Measurements from ENCODE around the gene PRSS50. TPM values are rescaled to one million over a fixed set of nuclear protein-coding genes. Genes with fewer than 3 reads are reported as not detected.

PRSS50 gene
- total RNA-seq, 1 experiment from 2014 or later = not detected

DNA sequence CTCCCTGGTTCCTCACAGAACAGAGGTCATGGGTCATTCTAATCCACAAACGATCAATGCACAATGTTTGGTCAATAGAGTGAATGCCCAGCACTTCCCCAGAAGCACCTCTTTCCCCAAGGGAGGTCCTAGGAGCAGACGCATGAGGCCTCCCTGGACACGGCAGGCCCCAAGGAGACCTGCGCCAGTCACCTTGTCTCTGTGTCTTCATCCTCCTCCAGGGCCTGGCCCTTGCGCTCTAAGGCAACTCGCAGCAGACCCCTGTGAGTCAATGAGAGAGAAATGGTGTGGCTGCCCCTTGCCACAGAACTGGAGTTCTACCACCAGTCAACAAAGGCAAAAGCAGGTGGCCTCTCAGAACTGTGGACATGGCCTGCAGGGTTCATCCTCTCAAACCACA lies 42.2 kb downstream of the PRSS50 start:
- DNase-seq (ENCODE audit: low read depth, low spot score) (no peak), ATAC-seq (no peak)
- TF ChIP-seq YY1 (IDR thresholded peaks at IDR 0.05; ENCODE audit: extremely low read depth, insufficient replicate concordance, low read depth, low read length) = no peak
- TF ChIP-seq RAD21 (IDR thresholded peaks at IDR 0.05; ENCODE audit: low read depth) = no peak
- TF ChIP-seq SRF (IDR thresholded peaks at IDR 0.05; ENCODE audit: low read depth) = no peak
- TF ChIP-seq JUND (IDR thresholded peaks at IDR 0.05) = no peak
- TF ChIP-seq ZFX (IDR thresholded peaks at IDR 0.05) = no peak
- TF ChIP-seq EZH2phosphoT487 (IDR thresholded peaks at IDR 0.05; ENCODE audit: borderline replicate concordance) = no peak
- no peak for TF ChIP-seq REST (IDR thresholded peaks at IDR 0.05; ENCODE audit: low read depth)
- H3K9me3 ChIP-seq (ENCODE audit: control insufficient read depth in 1 of 2, insufficient read depth in 1 of 2, low read depth in 1 of 2, low read length in 2 of 2) = no peaks in the 10 kb centered on the region
- intact Hi-C loops (cut with micrococcal nuclease) = no loop called here
- RAD21 ChIA-PET (ENCODE audit: low non-redundant PET in 1 of 2, low total read pairs in 2 of 2, uncharacterized antibody in 2 of 2, unreplicated experiment in 2 of 2) = no interaction called here
- H3K4me3 ChIP-seq (replicated peaks in 1 of 2; ENCODE audit: low read depth in 1 of 2, low read length in 2 of 2) = no peak overlapping the region
- no peak overlapping the region for H3K27ac ChIP-seq (ENCODE audit: low read depth, low read length)
- no TSS peak for BruUV-seq (replicated peaks)
- no peaks in the 10 kb centered on the region for H3K4me1 ChIP-seq (ENCODE audit: control insufficient read depth in 1 of 2, insufficient read depth in 2 of 2, low read length in 2 of 2)
- CTCF ChIA-PET = interaction anchor here (0.8 kb wide), 1 partner anchor 17 kb away, joined by 3 read pairs; no protein-coding TSS in a partner anchor
- no peak overlapping the region for H3K9ac ChIP-seq (ENCODE audit: low read length)
- no peak overlapping the region for H3K4me2 ChIP-seq (ENCODE audit: low read length)
- no peaks in the 10 kb centered on the region for H4K20me1 ChIP-seq (ENCODE audit: insufficient read depth)
- no peaks in the 10 kb centered on the region for H3K9me2 ChIP-seq (ENCODE audit: insufficient read depth)
- POLR2A ChIA-PET = no interaction called here
- no peaks in the 10 kb centered on the region for H3K36me3 ChIP-seq (ENCODE audit: control insufficient read depth in 1 of 2, insufficient read depth in 2 of 2, low read length in 2 of 2)
- H3K27me3 ChIP-seq (ENCODE audit: insufficient read depth, low read length) = no peaks in the 10 kb centered on the region
- no peaks in the 10 kb centered on the region for H3K79me2 ChIP-seq (ENCODE audit: insufficient read depth, low read length)
- H2AFZ ChIP-seq (ENCODE audit: low read depth, low read length, poor library complexity, severe bottlenecking) = no peak overlapping the region
